PC-3 (cell line): ENCODE data around the gene GFM2. TPM values are rescaled to one million over a fixed set of nuclear protein-coding genes. Genes with fewer than 3 reads are reported as not detected.

Experiments used
- ATAC-seq: fragments of 200-7000 bp; cut with Tn5 transposase; 2 replicates; pipeline ENCODE4 v1.9.1; 2020; ENCODE audit warnings: mild to moderate bottlenecking, moderate library complexity
- BruUV-seq: library from RNA; stranded (reverse); fragments of 400-500 nt; replicated peaks from 2 replicates; lab custom pipeline; 2021; lab: Mats Ljungman, UMichigan
- CTCF ChIA-PET: fragments of 300-600 bp; sonication (Branson Sonifier 250); formaldehyde crosslinking; loops from one replicate; lab custom pipeline; 2022; ENCODE audit warnings: antibody characterized with exemption; lab: Charles Lee
- POLR2A ChIA-PET: fragments of 300-600 bp; sonication (Branson Sonifier 250); formaldehyde crosslinking; loops from one replicate; lab custom pipeline; 2022; ENCODE audit warnings: antibody characterized with exemption; ENCODE audit not compliant: unreplicated experiment; lab: Charles Lee
- DNase-seq: peaks from one replicate; pipeline ENCODE4 v3.0.0-alpha.2; 2015
- H2AFZ ChIP-seq: fragments of 300-600 bp; sonication (generic); 2 replicates; pipeline ENCODE4 v1.6.0; 2016; ENCODE audit warnings: antibody characterized with exemption, low read length
- H3F3A ChIP-seq: fragments of 300-600 bp; sonication (generic); one replicate; pipeline ENCODE4 v1.6.0; 2017; ENCODE audit warnings: antibody characterized with exemption, low read length, control low read depth, mild to moderate bottlenecking; ENCODE audit not compliant: unreplicated experiment
- H3K27ac ChIP-seq: fragments of 300-600 bp; sonication (generic); 2 replicates; pipeline ENCODE4 v1.5.1; 2016; ENCODE audit warnings: mild to moderate bottlenecking, low read length
- H3K27me3 ChIP-seq: fragments of 300-600 bp; sonication (generic); 2 replicates; pipeline ENCODE4 v1.6.1; 2016; ENCODE audit warnings: low read length, mixed read lengths
- H3K36me3 ChIP-seq: fragments of 300-600 bp; sonication (generic); 2 replicates; pipeline ENCODE4 v1.6.1; 2016; ENCODE audit warnings: low read depth, mixed run types, low read length, mixed read lengths
- H3K4me1 ChIP-seq: fragments of 300-600 bp; sonication (generic); 2 replicates; pipeline ENCODE4 v1.5.1; 2016; ENCODE audit warnings: low read length; ENCODE audit not compliant: insufficient read depth
- H3K4me2 ChIP-seq: fragments of 300-600 bp; sonication (generic); 2 replicates; pipeline ENCODE4 v1.6.0; 2016; ENCODE audit warnings: low read length
- H3K4me3 ChIP-seq: fragments of 300-600 bp; sonication (generic); 2 replicates; pipeline ENCODE4 v1.5.1; 2016; ENCODE audit warnings: mild to moderate bottlenecking, low read length, mixed read lengths
- H3K79me2 ChIP-seq: fragments of 300-600 bp; sonication (generic); 2 replicates; pipeline ENCODE4 v1.6.1; 2017; ENCODE audit warnings: low read length, mixed read lengths
- H3K9ac ChIP-seq: fragments of 300-600 bp; sonication (generic); 2 replicates; pipeline ENCODE4 v1.6.0; 2016; ENCODE audit warnings: mild to moderate bottlenecking, low read length
- H3K9me2 ChIP-seq: fragments of 300-600 bp; sonication (generic); replicated peaks from 2 replicates; pipeline ENCODE4 v1.6.1; 2016; ENCODE audit warnings: mixed run types, low read length, mixed read lengths
- H3K9me3 ChIP-seq: fragments of 300-600 bp; sonication (generic); 2 replicates; pipeline ENCODE4 v1.6.1; 2016; ENCODE audit warnings: low read length, mixed read lengths
- H4K20me1 ChIP-seq: fragments of 300-600 bp; sonication (generic); 2 replicates; pipeline ENCODE4 v1.6.1; 2016; ENCODE audit warnings: low read length, mixed read lengths
- CTCF ChIP-seq: fragments of 300-600 bp; sonication (generic); conservative IDR thresholded peaks from 2 replicates; pipeline ENCODE4 v1.5.1; 2017; ENCODE audit warnings: antibody characterized with exemption, low read depth, mild to moderate bottlenecking, low read length
- EZH2 ChIP-seq: fragments of 300-600 bp; sonication (generic); IDR thresholded peaks from one replicate; pipeline ENCODE4 v1.6.1; 2017; ENCODE audit warnings: antibody characterized with exemption, mild to moderate bottlenecking, low read length; ENCODE audit not compliant: unreplicated experiment
- EZH2phosphoT487 ChIP-seq: fragments of 300-600 bp; sonication (generic); IDR thresholded peaks from 2 replicates; pipeline ENCODE4 v1.6.1; 2018; ENCODE audit warnings: mild to moderate bottlenecking, antibody characterized with exemption, low read length, borderline replicate concordance
- intact Hi-C: fragments of 100-400 bp; cut with micrococcal nuclease; formaldehyde crosslinking; loops from 2 replicates; pipeline ENCODE4 v1.9.0; 2023
- total RNA-seq: library from RNA; depleted of rRNA; stranded (reverse); fragments of >200 nt; gene quantifications from 2 replicates; pipeline ENCODE4 v1.2.3, GENCODE V29; 2014

The GFM2 gene
- total RNA-seq, 1 experiment from 2014 or later = 36.8 TPM

- POLR2A ChIA-PET = no interaction called here
- TF ChIP-seq CTCF (no peak), EZH2 (no peak), EZH2phosphoT487 (no peak)
These were observed 44.6 kb downstream of the GFM2 start for GRCh38 chr5:74722271-74722670.

GRCh38 chr5:74717596-74717995, 49.3 kb downstream of the GFM2 start:
- peaks cover 8% of the 10 kb centered on the region for H3K36me3 ChIP-seq

More at GRCh38 chr5:74722271-74722670, 44.6 kb downstream of the GFM2 start:
- Histone ChIP-seq H3K36me3 (peaks cover 15% of the 10 kb centered on the region; the same call in 1 of the 2 replicates), H3K27me3 (no peaks in the 10 kb centered on the region), H2AFZ (no peak overlapping the region), H3K9ac (no peak overlapping the region), H3K9me3 (no peaks in the 10 kb centered on the region), H3K79me2 (no peaks in the 10 kb centered on the region), H3K4me3 (no peak overlapping the region), H3K4me2 (no peak overlapping the region), H4K20me1 (no peaks in the 10 kb centered on the region), H3F3A (no peaks in the 10 kb centered on the region), H3K9me2 (no peaks in the 10 kb centered on the region), H3K4me1 (no peaks in the 10 kb centered on the region), H3K27ac (no peak overlapping the region)
- CTCF ChIA-PET = no interaction called here
- no peak for DNase-seq
- intact Hi-C loops = no loop called here
- ATAC-seq = no peak
- BruUV-seq = no TSS peak

More at GRCh38 chr5:74717596-74717995, 49.3 kb downstream of the GFM2 start:
- intact Hi-C loops = no loop called here
- no peaks in the 10 kb centered on the region for H3K9me2 ChIP-seq
- BruUV-seq = no TSS peak
- no peaks in the 10 kb centered on the region for H3K9me3 ChIP-seq
- no peak overlapping the region for H3K27ac ChIP-seq
- H3K4me3 ChIP-seq = no peak overlapping the region
- ChIA-PET POLR2A (no interaction called here), CTCF (no interaction called here)
- DNase-seq (no peak), ATAC-seq (no peak)
- no peaks in the 10 kb centered on the region for H3K79me2 ChIP-seq
- H3K4me2 ChIP-seq = no peak overlapping the region
- H2AFZ ChIP-seq = no peak overlapping the region
- no peaks in the 10 kb centered on the region for H4K20me1 ChIP-seq
- H3K27me3 ChIP-seq = no peaks in the 10 kb centered on the region
- no peak overlapping the region for H3K9ac ChIP-seq
- no peaks in the 10 kb centered on the region for H3K4me1 ChIP-seq
- TF ChIP-seq EZH2 (no peak), CTCF (no peak), EZH2phosphoT487 (no peak)
- no peaks in the 10 kb centered on the region for H3F3A ChIP-seq
